Middle frontal gyrus (tissue), 1 donor: Measurements from ENCODE around the gene PID1.

ENCODE experiments used
- DNase-seq: peaks from one replicate; pipeline ENCODE4 v3.0.0-alpha.2; 2015; ENCODE audit warnings: low spot score; ENCODE audit errors: extremely low spot score

Gene PID1, protein sequence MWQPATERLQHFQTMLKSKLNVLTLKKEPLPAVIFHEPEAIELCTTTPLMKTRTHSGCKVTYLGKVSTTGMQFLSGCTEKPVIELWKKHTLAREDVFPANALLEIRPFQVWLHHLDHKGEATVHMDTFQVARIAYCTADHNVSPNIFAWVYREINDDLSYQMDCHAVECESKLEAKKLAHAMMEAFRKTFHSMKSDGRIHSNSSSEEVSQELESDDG

DNA sequence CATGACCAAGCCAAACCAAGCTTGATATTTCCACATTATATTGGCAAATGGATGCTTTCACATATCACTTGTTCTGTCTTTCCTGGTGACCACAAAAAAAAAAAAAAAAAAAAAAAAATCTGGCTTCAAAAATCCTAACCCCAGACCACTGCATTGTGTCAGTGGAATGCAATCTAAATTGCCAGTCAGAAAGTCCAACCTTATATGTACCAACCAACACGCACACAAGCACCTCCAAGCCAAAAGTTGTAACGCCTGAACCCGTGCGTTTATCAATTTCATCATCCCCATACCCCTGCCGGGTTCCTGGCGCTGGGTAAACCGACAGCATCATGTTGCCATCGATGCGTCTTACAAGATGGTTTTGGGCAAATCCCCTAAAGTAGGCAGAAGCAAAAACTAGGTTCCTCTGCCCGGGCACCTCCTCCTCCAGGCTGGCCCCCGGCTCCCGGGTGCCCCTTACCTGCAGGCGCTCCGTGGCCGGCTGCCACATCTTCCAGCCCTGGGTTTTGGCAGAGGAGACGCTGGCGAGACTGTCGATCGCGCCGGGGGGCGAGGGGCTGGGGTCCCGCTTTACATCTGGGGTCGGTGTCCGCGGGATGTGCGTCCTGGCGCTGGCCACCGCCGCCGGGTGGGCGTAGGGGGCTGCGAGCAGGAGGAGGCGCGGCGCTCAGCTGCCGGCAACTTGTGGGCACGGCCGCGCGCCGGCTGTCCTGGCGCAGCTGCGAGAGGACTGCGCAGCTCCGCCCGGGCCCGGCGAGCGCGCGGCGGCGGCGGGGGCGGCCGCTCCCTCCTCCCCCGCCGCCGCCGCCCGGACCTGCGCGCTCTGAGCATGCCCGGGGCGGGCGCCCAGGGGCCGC is at the start of gene PID1:
Gene PID1 (minus strand): TSS at position 737 of the 860 bp plus-strand sequence. CDS start 244 bp downstream, at position 493.
- DNase-seq, result no peak

DNA sequence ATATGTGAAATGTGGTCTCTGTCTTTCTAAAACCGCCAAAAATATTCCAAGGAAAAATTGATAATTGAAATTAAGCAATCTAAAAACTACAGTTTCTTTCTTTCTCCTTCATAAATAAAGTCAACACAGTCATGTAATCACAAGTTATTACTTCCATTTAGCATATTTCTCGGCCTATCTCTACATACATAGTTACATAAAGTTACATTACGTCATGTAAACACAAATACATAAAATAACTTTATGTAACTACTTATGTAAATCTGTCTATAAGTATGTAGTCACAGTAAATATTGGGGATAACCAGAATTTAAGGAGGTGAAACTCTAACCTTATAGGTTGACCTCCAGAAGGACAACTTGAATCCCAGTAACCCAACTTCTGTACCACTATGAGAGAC is 48.5 kb upstream of the PID1 start:
- no peak for DNase-seq

DNA sequence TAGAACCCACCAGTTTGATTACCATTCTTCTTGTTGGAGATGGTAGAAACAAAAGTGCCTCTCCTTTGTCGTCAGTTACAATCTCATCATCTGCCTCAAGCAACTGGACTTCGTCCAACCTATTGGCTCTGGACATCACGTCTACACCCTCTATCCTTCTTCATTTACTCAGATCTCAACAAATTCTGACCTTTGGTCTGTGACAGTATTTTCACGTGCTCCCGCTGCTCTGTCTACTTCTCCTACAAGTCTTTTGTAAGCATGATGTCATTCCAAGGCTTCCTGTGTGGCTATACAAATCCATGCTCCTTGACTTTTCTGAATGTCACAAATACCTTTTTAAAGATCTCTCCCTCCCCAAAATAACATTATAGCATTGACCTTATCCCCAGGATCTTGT is 43.0 kb upstream of the PID1 start:
- no peak for DNase-seq

DNA sequence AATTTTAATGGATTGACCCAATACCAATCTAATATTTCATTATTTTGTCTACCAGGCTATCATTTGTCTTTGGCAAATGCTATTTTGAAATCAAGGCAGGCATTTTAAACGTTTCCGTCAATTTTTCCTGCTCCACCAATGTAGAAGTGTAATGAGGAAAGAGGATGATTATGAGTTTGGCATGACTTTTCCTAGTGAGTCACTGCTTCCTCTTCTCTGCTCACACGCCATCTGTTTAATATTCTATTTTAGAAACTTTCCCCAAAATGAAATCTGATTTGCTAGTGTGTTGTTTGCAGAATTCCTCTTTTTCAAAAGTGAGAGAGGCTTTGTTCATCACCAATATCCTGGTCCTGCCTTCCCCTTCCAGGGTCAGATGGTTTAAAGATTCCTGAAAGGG is 42.5 kb upstream of the PID1 start:
- peak; percentile 25 for DNase-seq

- DNase-seq, result no peak
Measured at GRCh38 chr2:229301237-229301636, 30.1 kb upstream of the PID1 start.

DNA sequence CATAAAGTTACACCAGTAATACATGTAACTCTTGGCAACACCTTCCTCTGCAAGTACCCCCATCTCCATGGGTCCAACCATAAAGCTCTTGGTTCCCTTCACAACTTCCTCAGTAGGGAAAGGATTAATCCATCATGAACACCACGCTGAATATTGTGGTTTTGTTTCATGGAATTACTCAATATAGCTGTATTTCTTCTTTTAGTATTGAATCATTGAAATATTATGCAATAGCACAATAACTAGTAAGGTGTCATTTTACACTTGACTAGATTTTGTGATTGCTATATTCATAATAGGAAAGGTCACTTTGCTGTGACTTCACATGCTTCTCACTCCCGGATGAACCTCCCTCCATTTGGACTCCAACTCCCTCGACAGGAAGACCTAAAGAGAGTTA is 29.7 kb upstream of the PID1 start:
- DNase-seq, result no peak

- no peak for DNase-seq
Measured at GRCh38 chr2:229300371-229300770, 29.3 kb upstream of the PID1 start.

GRCh38 chr2:229297247-229297646 is 26.2 kb upstream of the PID1 start:
- no peak for DNase-seq

- DNase-seq, result no peak
Measured at GRCh38 chr2:229296536-229296935, 25.4 kb upstream of the PID1 start.

GRCh38 chr2:229296016-229296415 is 24.9 kb upstream of the PID1 start:
- no peak for DNase-seq

DNA sequence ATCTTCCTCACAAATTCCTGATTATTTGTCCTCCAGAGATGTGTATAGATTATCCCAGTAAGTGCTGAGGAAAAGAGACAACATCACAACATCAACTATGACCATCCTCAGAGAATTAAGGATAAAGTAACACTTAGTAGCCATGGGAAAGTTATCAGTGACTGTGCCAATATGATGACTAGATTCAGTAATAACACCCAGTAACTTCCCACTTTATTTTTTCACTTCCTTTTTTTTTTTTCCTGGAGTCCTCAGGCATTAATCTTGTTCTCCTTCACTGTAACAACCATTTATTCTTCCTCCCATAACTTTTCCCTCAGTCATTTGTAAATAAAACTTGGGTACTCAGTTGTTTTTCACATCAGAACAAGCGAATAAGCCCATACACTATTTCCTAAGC is 16.7 kb upstream of the PID1 start:
- DNase-seq, result no peak

- DNase-seq, result no peak
Measured at GRCh38 chr2:229282758-229283546, 11.9 kb upstream of the PID1 start.

DNA sequence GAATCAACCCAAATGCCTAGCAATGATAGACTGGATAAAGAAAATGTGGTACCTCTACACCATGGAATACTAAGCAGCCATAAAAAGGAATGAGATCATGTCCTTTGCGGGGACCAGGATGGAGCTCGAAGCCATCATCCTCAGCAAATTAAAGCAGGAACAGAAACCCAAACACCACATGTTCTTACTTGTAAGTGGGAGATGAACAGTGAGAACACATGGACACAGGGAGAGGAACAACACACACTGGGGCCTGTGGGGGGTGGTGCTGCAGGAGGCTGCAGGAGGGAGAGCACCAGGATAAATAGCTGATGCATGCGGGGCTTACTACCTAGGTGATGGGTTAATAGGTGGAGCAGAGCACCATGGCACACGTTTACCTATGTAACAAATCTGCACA is 8.4 kb upstream of the PID1 start:
- no peak for DNase-seq

GRCh38 chr2:229275506-229275905 is 4.4 kb upstream of the PID1 start:
- no peak for DNase-seq

DNA sequence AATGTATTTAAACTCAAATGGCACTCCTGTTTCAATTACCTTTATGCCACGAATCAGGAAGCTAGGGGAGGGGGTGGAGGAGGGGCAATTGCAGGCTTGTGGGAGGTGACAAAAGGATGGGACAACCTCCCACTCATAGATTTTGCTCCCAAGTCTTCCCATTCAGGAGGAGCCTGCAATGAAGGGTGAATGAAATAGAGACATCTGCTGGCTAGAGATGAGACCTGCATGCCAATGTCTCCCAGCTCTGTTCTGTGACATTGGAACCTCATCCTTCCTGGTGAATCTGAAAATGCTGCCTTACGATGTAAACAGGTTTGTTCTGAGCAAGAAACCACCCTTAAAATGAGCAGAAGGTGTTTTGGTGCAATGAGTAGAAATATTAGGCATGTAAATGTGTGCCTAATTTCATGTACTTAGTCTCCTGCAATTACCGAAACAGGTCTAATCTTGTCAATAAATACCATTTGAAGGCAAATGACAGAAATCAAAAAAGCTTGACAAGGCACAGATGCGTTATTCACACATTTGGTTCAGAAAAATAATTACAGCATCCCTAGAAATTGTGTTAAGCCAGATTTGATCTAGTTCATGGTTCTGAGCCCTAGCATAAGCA is 2.7 kb upstream of the PID1 start:
- DNase-seq, result peak; percentile 56

GRCh38 chr2:229273006-229273722 is 2.1 kb upstream of the PID1 start:
- no peak for DNase-seq

GRCh38 chr2:229269941-229270340 is 1.1 kb downstream of the PID1 start:
- no peak for DNase-seq

- DNase-seq, result no peak
Measured at GRCh38 chr2:229269146-229269545, 1.9 kb downstream of the PID1 start.

DNA sequence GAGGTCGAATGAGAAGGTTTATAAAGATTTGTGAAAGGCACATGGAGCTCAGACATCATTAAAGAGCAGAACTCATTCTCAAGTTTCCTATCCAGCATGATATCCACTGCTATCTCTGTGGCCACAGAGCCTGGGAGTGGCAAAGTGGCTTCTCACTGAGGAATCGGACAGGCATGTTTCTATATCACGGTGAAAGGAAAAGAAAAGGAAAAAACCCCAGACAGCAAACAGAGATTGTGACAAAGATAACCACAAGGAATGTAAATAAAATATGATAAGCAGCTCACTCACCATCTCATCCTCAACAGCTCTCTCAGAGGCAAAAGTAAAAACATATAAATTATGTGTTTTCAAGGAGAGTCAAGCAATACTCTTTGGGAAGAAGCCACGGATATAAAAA is 2.5 kb downstream of the PID1 start:
- DNase-seq, result no peak

DNA sequence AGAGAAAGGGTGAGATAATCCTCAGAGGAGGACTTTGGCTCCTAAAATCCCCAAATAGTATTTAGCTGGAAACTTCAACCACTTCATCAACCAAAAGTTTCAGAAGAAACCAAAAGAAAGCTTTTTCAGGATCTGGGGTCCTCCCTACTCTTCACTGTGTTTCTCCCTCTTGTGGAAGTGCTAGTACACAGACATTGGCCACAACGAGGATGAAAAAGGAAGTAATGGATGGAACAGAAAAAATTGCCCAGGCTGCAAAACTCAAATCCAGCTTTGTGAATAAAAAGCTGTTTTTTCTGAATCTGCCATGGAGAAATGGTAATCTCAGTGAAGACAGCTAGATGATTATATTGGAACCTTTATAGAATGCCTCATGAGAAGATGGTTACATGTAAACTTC is 4.0 kb downstream of the PID1 start:
- DNase-seq, result no peak

DNA sequence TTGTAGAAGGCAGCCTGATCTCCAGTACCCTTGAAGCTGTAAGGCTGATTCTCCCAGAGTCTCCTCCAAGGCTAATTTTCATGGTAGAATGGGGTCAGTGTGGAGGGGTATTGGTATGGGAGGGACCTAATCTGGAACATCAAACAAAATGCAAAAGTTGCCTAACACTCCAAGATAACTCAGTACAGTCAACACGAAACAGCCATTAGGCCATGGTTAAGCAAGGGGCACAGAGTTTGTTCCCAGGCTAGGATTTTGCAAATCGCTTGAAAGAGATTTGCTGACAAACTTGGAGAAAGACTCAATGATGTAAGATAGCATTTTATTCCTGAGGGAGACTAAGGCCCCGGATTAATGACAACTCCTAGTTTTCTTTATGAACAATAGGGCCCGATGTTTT is 5.4 kb downstream of the PID1 start:
- DNase-seq, result no peak
